Heart left ventricle (tissue), 13 donors: ENCODE results near the gene DNAJA3.

Experiments used
- POLR2A ChIP-seq, 2 donors: fragments of 450-650 bp; IDR thresholded peaks; one replicate each; pipeline ENCODE4 v1.6.1; 2017; ENCODE audit warnings: antibody characterized with exemption in 2 of 2, mild to moderate bottlenecking in 2 of 2, moderate library complexity in 2 of 2
- TF ChIP-seq, protein P1 (sequence below), 12 donors: fragments of 200-600 bp; sonication (generic) in 4 of 12; IDR thresholded peaks; one replicate each; pipeline versions ENCODE4 v1.5.0 to v1.8.0; 2018 to 2022; ENCODE audit warnings: antibody characterized with exemption in 12 of 12, mild to moderate bottlenecking in 5 of 12
- donor health status: ischemic (EF 13 %, LVEDD 7.1; RV severe dilation, severe dysfunction).
- donor health status: DM: no; HTN: yes; CAD: no.
- donor health status: DM: no; HTN: no; CAD: no.
- donor health status: ischemic (EF 25% LVEDD 6.9; RV normal size, moderate dysfunction).
- donor health status: ischemic (EF 25% LVEDD 5.7; RV mildly dilated, moderate dysfunction).
- donor health status: ischemic (EF 35%, LVEDD 5.7; RV mildly dilated, moderate dysfunction).
- donor health status: nonischemic (EF 11% LVEDD 7.7; RV severe dilation, severe dysfunction).
- donor health status: DM: yes; HTN: yes; CAD: no.
- donor health status: PGD.
- donor health status: ischemic (EF 29% LVEDD 5.4; RV normal size, mild dysfunction).
- donor health status: nonischemic (EF 23%, LVEDD 6.1; RV moderate dilation, normal function).

DNA sequence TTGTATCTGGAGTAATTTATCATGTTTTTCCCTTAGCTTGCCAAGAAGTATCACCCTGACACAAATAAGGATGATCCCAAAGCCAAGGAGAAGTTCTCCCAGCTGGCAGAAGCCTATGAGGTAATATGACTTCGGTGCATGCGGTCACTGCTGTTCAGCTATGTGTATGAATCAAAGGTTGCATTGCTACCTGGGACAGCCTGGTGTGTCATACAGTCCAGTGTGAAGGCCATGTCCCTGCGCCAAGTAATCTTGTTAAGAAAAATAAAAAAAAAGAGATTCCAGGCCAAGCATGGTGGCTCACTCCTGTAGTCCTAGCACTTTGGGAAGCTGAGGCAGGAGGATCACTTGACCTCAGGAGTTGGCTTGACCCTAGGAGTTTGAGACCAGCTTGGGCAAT is 11.7 kb downstream of the DNAJA3 start:
- TF ChIP-seq, protein P1, sequence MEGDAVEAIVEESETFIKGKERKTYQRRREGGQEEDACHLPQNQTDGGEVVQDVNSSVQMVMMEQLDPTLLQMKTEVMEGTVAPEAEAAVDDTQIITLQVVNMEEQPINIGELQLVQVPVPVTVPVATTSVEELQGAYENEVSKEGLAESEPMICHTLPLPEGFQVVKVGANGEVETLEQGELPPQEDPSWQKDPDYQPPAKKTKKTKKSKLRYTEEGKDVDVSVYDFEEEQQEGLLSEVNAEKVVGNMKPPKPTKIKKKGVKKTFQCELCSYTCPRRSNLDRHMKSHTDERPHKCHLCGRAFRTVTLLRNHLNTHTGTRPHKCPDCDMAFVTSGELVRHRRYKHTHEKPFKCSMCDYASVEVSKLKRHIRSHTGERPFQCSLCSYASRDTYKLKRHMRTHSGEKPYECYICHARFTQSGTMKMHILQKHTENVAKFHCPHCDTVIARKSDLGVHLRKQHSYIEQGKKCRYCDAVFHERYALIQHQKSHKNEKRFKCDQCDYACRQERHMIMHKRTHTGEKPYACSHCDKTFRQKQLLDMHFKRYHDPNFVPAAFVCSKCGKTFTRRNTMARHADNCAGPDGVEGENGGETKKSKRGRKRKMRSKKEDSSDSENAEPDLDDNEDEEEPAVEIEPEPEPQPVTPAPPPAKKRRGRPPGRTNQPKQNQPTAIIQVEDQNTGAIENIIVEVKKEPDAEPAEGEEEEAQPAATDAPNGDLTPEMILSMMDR (IDR thresholded peaks at IDR 0.05): no peak
- TF ChIP-seq POLR2A (IDR thresholded peaks at IDR 0.05): no peak
